Measurements from ENCODE around the gene RBBP8. TPM values are rescaled to one million over a fixed set of nuclear protein-coding genes. Genes with fewer than 3 reads are reported as not detected.

Gene RBBP8
- total and polyA plus RNA-seq, 2 donors (not counting 3 experiments of a cell fraction or from before 2014, with no cell fraction given), result 3.0 to 13.5 TPM

DNA sequence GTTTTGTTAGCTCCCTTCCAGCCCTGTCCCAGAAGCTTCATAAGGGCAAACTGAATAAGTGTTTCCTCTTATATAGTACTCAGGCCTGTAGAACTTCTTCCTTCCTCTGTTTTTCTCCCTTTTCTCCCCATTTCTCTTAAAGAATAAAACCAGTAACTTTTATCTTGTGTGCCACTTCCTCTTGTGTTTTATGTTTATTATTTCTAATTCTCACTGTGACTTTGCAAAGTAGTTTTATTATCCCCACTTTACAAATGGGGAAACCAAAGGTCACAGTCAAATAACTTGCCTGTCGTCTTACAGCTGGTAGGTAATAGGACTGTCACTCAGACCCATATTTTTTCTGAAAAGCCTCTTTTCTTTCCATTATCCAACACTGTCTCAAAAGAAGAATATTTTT is 42.4 kb downstream of the RBBP8 start:
- POLR2A ChIA-PET, result no interaction called here
- H3K4me3 ChIP-seq (replicated peaks in 1 of 3; ENCODE audit: insufficient read depth in 1 of 3, low read depth in 1 of 3, low read length in 3 of 3), result no peak overlapping the region
- no TSS peak for BruUV-seq (replicated peaks)

More for the DNA sequence above, 42.4 kb downstream of the RBBP8 start:
- Histone ChIP-seq H3K27me3 (ENCODE audit: control insufficient read depth in 2 of 2, insufficient read depth in 2 of 2, low read length in 2 of 2) (no peaks in the 10 kb centered on the region), H3K79me2 (ENCODE audit: control insufficient read depth, insufficient read depth, low read length) (no peaks in the 10 kb centered on the region), H3K36me3 (ENCODE audit: control insufficient read depth in 2 of 2, extremely low read depth in 1 of 2, insufficient read depth in 2 of 2, low read length in 2 of 2) (no peaks in the 10 kb centered on the region), H4K20me1 (replicated peaks; ENCODE audit: control insufficient read depth, extremely low read depth, insufficient read depth, low read length) (no peaks in the 10 kb centered on the region), H3K4me1 (ENCODE audit: control insufficient read depth, extremely low read depth, insufficient read depth, low read length) (peaks cover 12% of the 10 kb centered on the region), H3K27ac (ENCODE audit: insufficient read depth, low read depth, low read length) (no peak overlapping the region), H3K9ac (replicated peaks; ENCODE audit: extremely low read depth, insufficient read depth, low read length) (no peak overlapping the region), H3K9me1 (replicated peaks; ENCODE audit: control insufficient read depth, extremely low read depth, insufficient read depth, low read length) (peaks cover 3% of the 10 kb centered on the region), H3K9me3 (replicated peaks; ENCODE audit: control insufficient read depth, insufficient read depth, low read length) (no peaks in the 10 kb centered on the region), H3K4me2 (ENCODE audit: insufficient read depth, low read length) (no peak overlapping the region), H2AFZ (ENCODE audit: low read depth, low read length) (no peak overlapping the region)
- CTCF ChIA-PET, result interaction anchor here (0.8 to 1.5 kb wide), 5 partner anchors 8 to 177 kb away, joined by 3 to 6 read pairs (median 3); no protein-coding TSS in a partner anchor
- intact Hi-C loops (cut with micrococcal nuclease) (no loop called here), dilution Hi-C loops (cut with MboI; ENCODE audit: extremely low pct_ligation_motif_present, low sequenced_read_pairs) (no loop called here)
- TF ChIP-seq GATA2 (IDR thresholded peaks at IDR 0.05; ENCODE audit: insufficient read depth, insufficient read length, low read depth, low read length) (no peak), POLR2A (IDR thresholded peaks at IDR 0.05; ENCODE audit: low read depth, low read length) (no peak), FOS (IDR thresholded peaks at IDR 0.05; ENCODE audit: borderline replicate concordance, insufficient read depth, low read length) (no peak), JUN (IDR thresholded peaks at IDR 0.05; ENCODE audit: borderline replicate concordance, insufficient read depth, insufficient read length, low read depth) (no peak), MYC (IDR thresholded peaks at IDR 0.05; ENCODE audit: low read depth, low read length) (no peak), EZH2 (IDR thresholded peaks at IDR 0.05; ENCODE audit: borderline replicate concordance, low read depth, low read length, severe bottlenecking) (no peak), POLR2AphosphoS5 (IDR thresholded peaks at IDR 0.05; ENCODE audit: insufficient read depth, low read depth, low read length) (no peak)
- TF ChIP-seq, protein P1, sequence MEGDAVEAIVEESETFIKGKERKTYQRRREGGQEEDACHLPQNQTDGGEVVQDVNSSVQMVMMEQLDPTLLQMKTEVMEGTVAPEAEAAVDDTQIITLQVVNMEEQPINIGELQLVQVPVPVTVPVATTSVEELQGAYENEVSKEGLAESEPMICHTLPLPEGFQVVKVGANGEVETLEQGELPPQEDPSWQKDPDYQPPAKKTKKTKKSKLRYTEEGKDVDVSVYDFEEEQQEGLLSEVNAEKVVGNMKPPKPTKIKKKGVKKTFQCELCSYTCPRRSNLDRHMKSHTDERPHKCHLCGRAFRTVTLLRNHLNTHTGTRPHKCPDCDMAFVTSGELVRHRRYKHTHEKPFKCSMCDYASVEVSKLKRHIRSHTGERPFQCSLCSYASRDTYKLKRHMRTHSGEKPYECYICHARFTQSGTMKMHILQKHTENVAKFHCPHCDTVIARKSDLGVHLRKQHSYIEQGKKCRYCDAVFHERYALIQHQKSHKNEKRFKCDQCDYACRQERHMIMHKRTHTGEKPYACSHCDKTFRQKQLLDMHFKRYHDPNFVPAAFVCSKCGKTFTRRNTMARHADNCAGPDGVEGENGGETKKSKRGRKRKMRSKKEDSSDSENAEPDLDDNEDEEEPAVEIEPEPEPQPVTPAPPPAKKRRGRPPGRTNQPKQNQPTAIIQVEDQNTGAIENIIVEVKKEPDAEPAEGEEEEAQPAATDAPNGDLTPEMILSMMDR (IDR thresholded peaks at IDR 0.05; ENCODE audit: extremely low read depth in 1 of 2, insufficient read depth in 1 of 2, low read depth in 1 of 2, low read length in 2 of 2), result no peak
- TF ChIP-seq, protein P2, sequence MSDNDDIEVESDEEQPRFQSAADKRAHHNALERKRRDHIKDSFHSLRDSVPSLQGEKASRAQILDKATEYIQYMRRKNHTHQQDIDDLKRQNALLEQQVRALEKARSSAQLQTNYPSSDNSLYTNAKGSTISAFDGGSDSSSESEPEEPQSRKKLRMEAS (IDR thresholded peaks at IDR 0.05; ENCODE audit: insufficient read depth, insufficient read length), result no peak
- no peak for DNase-seq (ENCODE audit: low read depth, low spot score)
- no peak for FAIRE-seq
